Measurements from ENCODE around the gene CUL3.
"Not testable (repeated sequence)": the region's sequence is repeated elsewhere in the genome, so short reads cannot be mapped to it uniquely, and the experiment has no call there.

CUL3 gene

DNA sequence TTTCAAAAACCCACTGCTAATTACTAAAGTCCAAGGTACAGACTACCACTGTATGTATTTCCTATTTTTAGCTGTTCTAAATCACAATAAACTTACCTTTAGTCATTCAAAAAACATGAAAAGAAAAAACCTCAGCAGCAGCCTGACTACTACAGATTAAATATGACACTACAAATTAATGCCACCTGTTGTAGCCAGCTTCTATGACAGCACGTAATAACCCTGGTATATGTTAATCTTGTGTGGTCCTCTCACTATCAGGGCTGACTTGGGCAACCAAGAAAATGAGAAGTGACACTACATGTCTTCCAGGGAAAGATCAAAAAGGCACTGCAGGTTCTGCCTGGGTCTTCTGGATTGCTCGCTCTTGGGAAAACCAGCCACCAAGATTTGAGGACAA, 92.6 kb downstream of the CUL3 start:
- no peaks in the 10 kb centered on the region for H3K9me3 ChIP-seq (ENCODE audit: insufficient read depth, low read length)
- no peak overlapping the region for H3K9ac ChIP-seq (ENCODE audit: low read length)
- H3K27me3 ChIP-seq (ENCODE audit: low read depth, low read length) = no peaks in the 10 kb centered on the region
- H3K27ac ChIP-seq (ENCODE audit: low read length) = no peak overlapping the region
- H3K4me1 ChIP-seq (ENCODE audit: low read length) = peaks cover 7% of the 10 kb centered on the region
- no peak for TF ChIP-seq EZH2phosphoT487 (IDR thresholded peaks at IDR 0.05; ENCODE audit: low read depth)
- TF ChIP-seq, protein P1, sequence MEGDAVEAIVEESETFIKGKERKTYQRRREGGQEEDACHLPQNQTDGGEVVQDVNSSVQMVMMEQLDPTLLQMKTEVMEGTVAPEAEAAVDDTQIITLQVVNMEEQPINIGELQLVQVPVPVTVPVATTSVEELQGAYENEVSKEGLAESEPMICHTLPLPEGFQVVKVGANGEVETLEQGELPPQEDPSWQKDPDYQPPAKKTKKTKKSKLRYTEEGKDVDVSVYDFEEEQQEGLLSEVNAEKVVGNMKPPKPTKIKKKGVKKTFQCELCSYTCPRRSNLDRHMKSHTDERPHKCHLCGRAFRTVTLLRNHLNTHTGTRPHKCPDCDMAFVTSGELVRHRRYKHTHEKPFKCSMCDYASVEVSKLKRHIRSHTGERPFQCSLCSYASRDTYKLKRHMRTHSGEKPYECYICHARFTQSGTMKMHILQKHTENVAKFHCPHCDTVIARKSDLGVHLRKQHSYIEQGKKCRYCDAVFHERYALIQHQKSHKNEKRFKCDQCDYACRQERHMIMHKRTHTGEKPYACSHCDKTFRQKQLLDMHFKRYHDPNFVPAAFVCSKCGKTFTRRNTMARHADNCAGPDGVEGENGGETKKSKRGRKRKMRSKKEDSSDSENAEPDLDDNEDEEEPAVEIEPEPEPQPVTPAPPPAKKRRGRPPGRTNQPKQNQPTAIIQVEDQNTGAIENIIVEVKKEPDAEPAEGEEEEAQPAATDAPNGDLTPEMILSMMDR (IDR thresholded peaks at IDR 0.05; ENCODE audit: low read depth, low read length) = no peak
- H4K20me1 ChIP-seq (ENCODE audit: insufficient read depth, low read length) = no peaks in the 10 kb centered on the region
- peaks cover 4% of the 10 kb centered on the region; the same call in 1 of the 2 replicates for H3K79me2 ChIP-seq (ENCODE audit: low read length)
- peaks cover 3% of the 10 kb centered on the region for H3K36me3 ChIP-seq (replicated peaks; ENCODE audit: low read depth, low read length)
- no peak overlapping the region for H3K4me3 ChIP-seq (ENCODE audit: low read length)
- H2AFZ ChIP-seq (ENCODE audit: low read depth, low read length) = no peak overlapping the region
- no peak overlapping the region for H3K4me2 ChIP-seq (ENCODE audit: low read length)

DNA sequence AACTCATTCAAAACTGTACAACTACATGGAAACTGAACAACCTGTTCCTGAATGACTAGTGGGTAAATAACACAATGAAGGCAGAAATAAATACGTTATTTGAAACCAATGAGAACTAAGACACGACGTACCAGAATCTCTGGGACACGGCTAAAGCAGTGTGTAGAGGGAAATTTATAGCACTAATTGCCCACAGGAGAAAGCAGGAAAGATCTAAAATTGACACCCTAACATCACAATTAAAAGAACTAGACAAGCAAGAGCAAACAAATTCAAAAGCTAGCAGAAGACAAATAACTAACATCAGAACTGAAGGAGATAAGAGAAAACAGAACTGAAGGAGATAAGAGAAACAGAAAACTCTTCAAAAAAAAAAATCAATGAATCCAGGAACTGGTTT, 97.2 kb downstream of the CUL3 start:
- not testable (repeated sequence) for H4K20me1 ChIP-seq (ENCODE audit: insufficient read depth, low read length); H3K27me3 ChIP-seq (ENCODE audit: low read depth, low read length); H3K79me2 ChIP-seq (ENCODE audit: low read length); H3K4me2 ChIP-seq (ENCODE audit: low read length); H3K4me3 ChIP-seq (ENCODE audit: low read length); H3K4me1 ChIP-seq (ENCODE audit: low read length); H3K36me3 ChIP-seq (replicated peaks; ENCODE audit: low read depth, low read length); H3K9ac ChIP-seq (ENCODE audit: low read length); H3K9me3 ChIP-seq (ENCODE audit: insufficient read depth, low read length); H3K27ac ChIP-seq (ENCODE audit: low read length); H2AFZ ChIP-seq (ENCODE audit: low read depth, low read length)

DNA sequence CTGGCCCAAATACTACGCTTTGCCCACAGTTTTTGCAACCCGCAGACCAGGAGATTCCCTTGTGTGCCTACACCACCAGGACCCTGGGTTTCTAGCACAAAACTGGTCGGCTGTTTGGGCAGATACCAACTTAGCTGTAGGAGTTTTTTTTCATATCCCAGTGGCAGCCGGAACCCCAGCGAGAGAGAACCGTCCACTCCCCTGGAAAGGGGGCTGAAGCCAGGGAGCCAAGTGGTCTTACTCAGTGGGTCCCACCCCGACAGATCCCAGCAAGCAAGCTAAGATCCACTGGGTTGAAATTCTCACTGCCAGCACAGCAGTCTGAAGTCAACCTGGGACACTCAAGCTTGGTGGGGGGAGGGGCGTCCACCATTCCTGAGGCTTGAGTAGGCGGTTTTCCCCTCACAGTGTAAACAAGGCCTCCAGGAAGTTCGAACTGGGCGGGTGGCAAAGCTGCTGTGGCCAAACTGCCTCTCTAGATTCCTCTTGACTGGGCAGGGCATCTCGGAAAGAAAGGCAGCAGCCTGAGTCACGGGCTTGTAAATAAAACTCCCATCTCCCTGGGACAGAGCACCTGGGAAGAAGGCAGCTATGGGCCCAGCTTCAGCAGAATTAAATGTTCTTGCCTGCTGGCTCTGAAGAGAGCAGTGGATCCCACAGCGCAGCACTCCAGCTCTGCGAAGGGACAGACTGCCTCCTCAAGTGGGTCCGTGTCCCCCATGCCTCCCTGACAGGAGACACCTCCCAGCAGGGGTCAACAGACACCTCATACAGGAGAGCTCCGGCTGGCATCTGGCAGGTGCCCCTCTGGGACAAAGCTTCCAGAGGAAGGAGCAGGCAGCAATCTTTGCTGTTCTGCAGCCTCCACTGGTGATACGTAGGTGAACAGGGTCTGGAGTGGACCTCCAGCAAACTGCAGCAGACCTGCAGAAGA, 99.8 kb downstream of the CUL3 start:
- not testable (repeated sequence) for H3K27ac ChIP-seq (ENCODE audit: low read length); H3K4me2 ChIP-seq (ENCODE audit: low read length); H2AFZ ChIP-seq (ENCODE audit: low read depth, low read length); H3K36me3 ChIP-seq (replicated peaks; ENCODE audit: low read depth, low read length); H3K4me1 ChIP-seq (ENCODE audit: low read length); H3K4me3 ChIP-seq (ENCODE audit: low read length); H3K79me2 ChIP-seq (ENCODE audit: low read length); H4K20me1 ChIP-seq (ENCODE audit: insufficient read depth, low read length); H3K9ac ChIP-seq (ENCODE audit: low read length); H3K9me3 ChIP-seq (ENCODE audit: insufficient read depth, low read length); H3K27me3 ChIP-seq (ENCODE audit: low read depth, low read length)

DNA sequence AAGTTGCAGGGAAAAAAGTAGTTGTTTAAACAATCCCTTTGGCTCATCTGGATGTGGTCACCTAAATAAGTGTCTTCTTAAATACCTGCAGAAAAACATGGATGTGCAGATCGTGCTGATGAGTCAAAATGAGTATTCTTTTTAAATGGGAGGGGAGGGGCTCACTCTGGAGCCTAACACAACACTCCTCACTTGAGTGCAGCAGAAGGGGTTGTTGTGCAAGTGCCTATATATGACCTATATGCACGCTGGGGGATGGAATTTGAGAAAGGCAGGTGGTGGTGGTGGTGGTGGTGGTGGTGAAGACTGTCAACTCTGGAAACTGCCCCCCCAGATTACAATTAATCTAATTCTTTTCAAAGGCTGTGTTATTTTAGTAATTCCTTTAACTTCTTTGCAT, 105.3 kb downstream of the CUL3 start:
- Histone ChIP-seq H4K20me1 (ENCODE audit: insufficient read depth, low read length) (peaks cover 6% of the 10 kb centered on the region; the same call in 1 of the 2 replicates), H3K4me3 (ENCODE audit: low read length) (no peak overlapping the region), H3K4me1 (ENCODE audit: low read length) (peaks cover 18% of the 10 kb centered on the region), H3K36me3 (replicated peaks; ENCODE audit: low read depth, low read length) (peaks cover 24% of the 10 kb centered on the region), H3K27ac (ENCODE audit: low read length) (no peak overlapping the region), H3K79me2 (ENCODE audit: low read length) (no peaks in the 10 kb centered on the region), H3K9ac (ENCODE audit: low read length) (no peak overlapping the region), H2AFZ (ENCODE audit: low read depth, low read length) (no peak overlapping the region), H3K27me3 (ENCODE audit: low read depth, low read length) (no peaks in the 10 kb centered on the region), H3K4me2 (ENCODE audit: low read length) (no peak overlapping the region), H3K9me3 (ENCODE audit: insufficient read depth, low read length) (no peaks in the 10 kb centered on the region)
- TF ChIP-seq, protein P1 (IDR thresholded peaks at IDR 0.05; ENCODE audit: low read depth, low read length) = no peak
- no peak for TF ChIP-seq EZH2phosphoT487 (IDR thresholded peaks at IDR 0.05; ENCODE audit: low read depth)

GRCh38 chr2:224472827-224473226, 112.3 kb downstream of the CUL3 start:
- peaks cover 26% of the 10 kb centered on the region for H3K36me3 ChIP-seq (replicated peaks; ENCODE audit: low read depth, low read length)

More at GRCh38 chr2:224472827-224473226, 112.3 kb downstream of the CUL3 start:
- no peak overlapping the region for H3K27ac ChIP-seq (ENCODE audit: low read length)
- no peak overlapping the region for H3K9ac ChIP-seq (ENCODE audit: low read length)
- H4K20me1 ChIP-seq (ENCODE audit: insufficient read depth, low read length) = peaks cover 6% of the 10 kb centered on the region; the same call in 1 of the 2 replicates
- peaks cover 9% of the 10 kb centered on the region for H3K4me1 ChIP-seq (ENCODE audit: low read length)
- H3K27me3 ChIP-seq (ENCODE audit: low read depth, low read length) = no peaks in the 10 kb centered on the region
- no peak overlapping the region for H2AFZ ChIP-seq (ENCODE audit: low read depth, low read length)
- no peaks in the 10 kb centered on the region for H3K9me3 ChIP-seq (ENCODE audit: insufficient read depth, low read length)
- H3K4me3 ChIP-seq (ENCODE audit: low read length) = no peak overlapping the region
- TF ChIP-seq, protein P1 (IDR thresholded peaks at IDR 0.05; ENCODE audit: low read depth, low read length) = no peak
- TF ChIP-seq EZH2phosphoT487 (IDR thresholded peaks at IDR 0.05; ENCODE audit: low read depth) = no peak
- no peak overlapping the region for H3K4me2 ChIP-seq (ENCODE audit: low read length)
- no peaks in the 10 kb centered on the region for H3K79me2 ChIP-seq (ENCODE audit: low read length)
